ENCODE results near the gene ZBP1. TPM values are rescaled to one million over a fixed set of nuclear protein-coding genes. Genes with fewer than 3 reads are reported as not detected.
A peak's percentile ranks its signal among the peaks of the same experiment; 100 is the strongest.

ZBP1 gene
- total RNA-seq, 6 experiments from 2014 or later: 0.14 to 0.75 (median 0.36) TPM; not detected in 2

GRCh38 chr20:57576617-57577550 lies 43.3 kb downstream of the ZBP1 start:
- Histone ChIP-seq H3K4me1 (peaks cover 0 to 41% (median 18%) of the 10 kb centered on the region in 4 donors), H3K27me3 (no peaks in the 10 kb centered on the region)
- WGBS (ENCODE audit: insufficient coverage, low coverage, low lambda C conversion rate, missing lambda C conversion rate): 39% methylated on average over 5 of the region's 6 CpGs

GRCh38 chr20:57576002-57576401 lies 44.2 kb downstream of the ZBP1 start:
- Histone ChIP-seq H3K27ac (no peak overlapping the region), H3K4me1 (peaks cover 0 to 32% (median 15%) of the 10 kb centered on the region in 4 donors), H3K9me3 (no peaks in the 10 kb centered on the region), H3K36me3 (no peaks in the 10 kb centered on the region), H3K27me3 (no peaks in the 10 kb centered on the region), H3K4me3 (no peak overlapping the region)
- DNase-seq (no peak), ATAC-seq (no peak)
- 92% methylated on average over 1 of the region's 2 CpGs for WGBS (ENCODE audit: insufficient coverage, low coverage, low lambda C conversion rate, missing lambda C conversion rate)
- TF ChIP-seq POLR2A (IDR thresholded peaks at IDR 0.05): no peak
- TF ChIP-seq, protein P1, sequence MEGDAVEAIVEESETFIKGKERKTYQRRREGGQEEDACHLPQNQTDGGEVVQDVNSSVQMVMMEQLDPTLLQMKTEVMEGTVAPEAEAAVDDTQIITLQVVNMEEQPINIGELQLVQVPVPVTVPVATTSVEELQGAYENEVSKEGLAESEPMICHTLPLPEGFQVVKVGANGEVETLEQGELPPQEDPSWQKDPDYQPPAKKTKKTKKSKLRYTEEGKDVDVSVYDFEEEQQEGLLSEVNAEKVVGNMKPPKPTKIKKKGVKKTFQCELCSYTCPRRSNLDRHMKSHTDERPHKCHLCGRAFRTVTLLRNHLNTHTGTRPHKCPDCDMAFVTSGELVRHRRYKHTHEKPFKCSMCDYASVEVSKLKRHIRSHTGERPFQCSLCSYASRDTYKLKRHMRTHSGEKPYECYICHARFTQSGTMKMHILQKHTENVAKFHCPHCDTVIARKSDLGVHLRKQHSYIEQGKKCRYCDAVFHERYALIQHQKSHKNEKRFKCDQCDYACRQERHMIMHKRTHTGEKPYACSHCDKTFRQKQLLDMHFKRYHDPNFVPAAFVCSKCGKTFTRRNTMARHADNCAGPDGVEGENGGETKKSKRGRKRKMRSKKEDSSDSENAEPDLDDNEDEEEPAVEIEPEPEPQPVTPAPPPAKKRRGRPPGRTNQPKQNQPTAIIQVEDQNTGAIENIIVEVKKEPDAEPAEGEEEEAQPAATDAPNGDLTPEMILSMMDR (IDR thresholded peaks at IDR 0.05): no peak
- intact Hi-C loops (cut with DNase I): no loop called here

More at GRCh38 chr20:57576617-57577550, 43.3 kb downstream of the ZBP1 start:
- no peak for ATAC-seq
- Histone ChIP-seq H3K36me3 (no peaks in the 10 kb centered on the region), H3K4me3 (no peak overlapping the region), H3K9me3 (no peaks in the 10 kb centered on the region), H3K27ac (peak overlapping the region in 2 of 3 donors; percentile 58 to 82)
- intact Hi-C loops (cut with DNase I): no loop called here
- no peak for DNase-seq
- no peak for TF ChIP-seq POLR2A (IDR thresholded peaks at IDR 0.05)
- TF ChIP-seq, protein P1 (IDR thresholded peaks at IDR 0.05): no peak

DNA sequence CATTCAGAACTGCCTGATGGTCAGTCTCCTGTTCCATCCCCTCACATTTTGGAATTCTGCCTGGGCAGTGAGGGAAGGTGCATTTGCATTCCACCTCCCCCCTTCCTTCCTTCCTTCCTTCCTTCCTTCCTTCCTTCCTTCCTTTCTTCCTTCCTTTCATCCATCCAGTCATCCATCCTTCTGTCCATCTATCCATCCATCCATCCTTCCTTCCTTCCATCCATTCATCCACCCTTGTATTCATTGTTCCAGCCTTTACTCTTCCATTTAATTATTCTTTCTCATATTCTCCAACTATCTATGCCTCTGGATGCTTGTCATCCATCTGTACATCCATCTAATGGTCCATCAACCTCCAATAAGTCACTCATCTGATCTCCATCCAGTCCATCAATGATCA lies 45.3 kb downstream of the ZBP1 start:
- Histone ChIP-seq H3K36me3 (no peaks in the 10 kb centered on the region), H3K9me3 (no peaks in the 10 kb centered on the region), H3K27ac (no peak overlapping the region), H3K4me3 (no peak overlapping the region), H3K4me1 (peaks cover 0 to 36% (median 15%) of the 10 kb centered on the region in 4 donors), H3K27me3 (no peaks in the 10 kb centered on the region)
- intact Hi-C loops (cut with DNase I): no loop called here
- ATAC-seq (no peak), DNase-seq (no peak)
- TF ChIP-seq, protein P1 (IDR thresholded peaks at IDR 0.05): no peak
- no peak for TF ChIP-seq POLR2A (IDR thresholded peaks at IDR 0.05)

GRCh38 chr20:57573894-57574293 lies 46.3 kb downstream of the ZBP1 start:
- Histone ChIP-seq H3K4me1 (peaks cover 0 to 46% (median 16%) of the 10 kb centered on the region in 4 donors), H3K27me3 (no peaks in the 10 kb centered on the region), H3K36me3 (no peaks in the 10 kb centered on the region), H3K27ac (peak overlapping the region in 1 of 3 donors; percentile 18), H3K4me3 (no peak overlapping the region), H3K9me3 (no peaks in the 10 kb centered on the region)
- TF ChIP-seq POLR2A (IDR thresholded peaks at IDR 0.05): no peak
- TF ChIP-seq, protein P1 (IDR thresholded peaks at IDR 0.05): peak in 2 of 4 donors; percentile 19
- intact Hi-C loops (cut with DNase I): no loop called here
- peak in 1 of 3 donors; percentile 15 for DNase-seq
- no peak for ATAC-seq
- 46% methylated on average over 2 of the region's 5 CpGs for WGBS (ENCODE audit: insufficient coverage, low coverage, low lambda C conversion rate, missing lambda C conversion rate)

All from right lobe of liver (tissue), 6 donors.